Measurements from ENCODE around the gene OR6C3. TPM values are rescaled to one million over a fixed set of nuclear protein-coding genes. Genes with fewer than 3 reads are reported as not detected.

The OR6C3 gene
- polyA plus RNA-seq, 6 donors from 2014 or later, result not detected

Other genes starting within 250 kb of the OR6C3 start
- not detected for gene OR9K2, start 204.3 kb upstream of the OR6C3 start, polyA plus RNA-seq (ENCODE audit: low read depth in 6 of 6)
- gene OR10A7, start 109.7 kb upstream of the OR6C3 start, polyA plus RNA-seq (ENCODE audit: low read depth in 6 of 6), result not detected
- gene OR6C74, start 86.1 kb upstream of the OR6C3 start, polyA plus RNA-seq (ENCODE audit: low read depth in 6 of 6), result not detected
- not detected for gene OR6C6, start 34.2 kb upstream of the OR6C3 start, polyA plus RNA-seq (ENCODE audit: low read depth in 6 of 6)
- gene OR6C1, start 16.4 kb upstream of the OR6C3 start, polyA plus RNA-seq (ENCODE audit: low read depth in 6 of 6), result not detected
- gene OR6C75, start 32.2 kb downstream of the OR6C3 start, polyA plus RNA-seq (ENCODE audit: low read depth in 6 of 6), result not detected
- gene OR6C65, start 69.8 kb downstream of the OR6C3 start, polyA plus RNA-seq (ENCODE audit: low read depth in 6 of 6), result not detected
- gene OR6C76, start 95.5 kb downstream of the OR6C3 start, polyA plus RNA-seq (ENCODE audit: low read depth in 6 of 6), result not detected
- not detected for gene OR6C2, start 113.3 kb downstream of the OR6C3 start, polyA plus RNA-seq (ENCODE audit: low read depth in 6 of 6)
- gene OR6C70, start 139.4 kb downstream of the OR6C3 start, polyA plus RNA-seq (ENCODE audit: low read depth in 6 of 6), result not detected
- not detected for gene OR6C68, start 161.6 kb downstream of the OR6C3 start, polyA plus RNA-seq (ENCODE audit: low read depth in 6 of 6)
- gene OR6C4, start 218.9 kb downstream of the OR6C3 start, polyA plus RNA-seq (ENCODE audit: low read depth in 6 of 6), result not detected
- gene OR2AP1, start 241.7 kb downstream of the OR6C3 start, polyA plus RNA-seq (ENCODE audit: low read depth in 6 of 6), result not detected